Natural killer cell (primary cell): ENCODE results near the gene PARD6B. TPM values are rescaled to one million over a fixed set of nuclear protein-coding genes. Genes with fewer than 3 reads are reported as not detected.
A peak's percentile ranks its signal among the peaks of the same experiment; 100 is the strongest.

Experiments used
- ATAC-seq, 3 donors: fragments of 150-1000 bp in 2 of 3; fragments of 200-7000 bp in 1 of 3; cut with Tn5 transposase; 1 replicate in 1 of 3; 2 replicates in 2 of 3; pipeline ENCODE4 v1.10.0; 2021; ENCODE audit warnings: mild to moderate bottlenecking in 2 of 3, moderate library complexity in 2 of 3
- DNase-seq, 2 donors: peaks; one replicate each; pipeline versions ENCODE4 v3.0.0 to v3.0.0-alpha.2; 2013 to 2021; ENCODE audit warnings: mixed read lengths in 1 of 2
- H3K27ac ChIP-seq: one replicate; pipeline ENCODE4 v1.5.1; 2013; ENCODE audit warnings: mild to moderate bottlenecking, low read length
- H3K27me3 ChIP-seq: one replicate; pipeline ENCODE4 v1.6.1; 2013; ENCODE audit warnings: low read length; ENCODE audit not compliant: control insufficient read depth, insufficient read depth
- H3K36me3 ChIP-seq: one replicate; pipeline ENCODE4 v1.6.1; 2013; ENCODE audit warnings: low read length; ENCODE audit not compliant: control insufficient read depth, insufficient read depth
- H3K4me1 ChIP-seq: one replicate; pipeline ENCODE4 v1.6.1; 2013; ENCODE audit warnings: low read length; ENCODE audit not compliant: control insufficient read depth, insufficient read depth
- H3K4me3 ChIP-seq: one replicate; pipeline ENCODE4 v1.5.1; 2013; ENCODE audit warnings: low read length
- H3K9me3 ChIP-seq: one replicate; pipeline ENCODE4 v1.6.1; 2013; ENCODE audit warnings: low read length; ENCODE audit not compliant: control insufficient read depth, insufficient read depth
- H3K27ac Mint-ChIP-seq, 2 donors: one replicate each; pipeline ENCODE4 v1.8.0; 2022; ENCODE audit warnings: mild to moderate bottlenecking in 2 of 2, mixed read lengths in 2 of 2, moderate library complexity in 1 of 2
- H3K27me3 Mint-ChIP-seq, 2 donors: one replicate each; pipeline ENCODE4 v1.8.0; 2022; ENCODE audit warnings: low read depth in 2 of 2, mixed read lengths in 2 of 2
- H3K36me3 Mint-ChIP-seq: one replicate; pipeline ENCODE4 v1.8.0; 2022; ENCODE audit warnings: mixed read lengths
- H3K4me1 Mint-ChIP-seq, 2 donors: one replicate each; pipeline ENCODE4 v1.8.0; 2022; ENCODE audit warnings: mixed read lengths in 2 of 2
- H3K4me3 Mint-ChIP-seq: one replicate; pipeline ENCODE4 v1.8.0; 2022; ENCODE audit warnings: mild to moderate bottlenecking, moderate library complexity, mixed read lengths
- H3K9me3 Mint-ChIP-seq, 2 donors: one replicate each; pipeline ENCODE4 v1.8.0; 2022; ENCODE audit warnings: mixed read lengths in 2 of 2
- CTCF ChIP-seq: fragments of 200-600 bp; IDR thresholded peaks from one replicate; pipeline ENCODE4 v1.8.0; 2022; ENCODE audit warnings: antibody characterized with exemption
- WGBS: methylation state at CpG from one replicate; pipeline ENCODE4 v1.1.7; 2013; ENCODE audit warnings: missing lambda C conversion rate; ENCODE audit not compliant: insufficient coverage; 5-methylcytosine and 5-hydroxymethylcytosine counted together
- intact Hi-C: fragments of 100-400 bp; cut with micrococcal nuclease; formaldehyde crosslinking; loops from one replicate; pipeline ENCODE4 v1.14.2; 2022
- total RNA-seq, 4 donors: library from RNA; stranded (reverse); fragments of 120-200 nt in 1 of 4; gene quantifications; one replicate each; pipeline versions ENCODE4 v1.2.3 to v1.2.4, GENCODE V29; 2013 to 2022

The PARD6B gene
- total RNA-seq, 3 donors from 2014 or later (not counting 1 experiment from before 2014, with no cell fraction given): 1.5 to 5.0 (median 4.1) TPM

GRCh38 chr20:50728981-50729874 is 2.2 kb upstream of the PARD6B start:
- H3K27me3 Mint-ChIP-seq: peaks cover 0 to 6% of the 10 kb centered on the region in 2 donors
- Histone ChIP-seq H3K4me3 (no peak overlapping the region), H3K4me1 (peaks cover 14% of the 10 kb centered on the region), H3K36me3 (no peaks in the 10 kb centered on the region), H3K9me3 (no peaks in the 10 kb centered on the region), H3K27ac (no peak overlapping the region), H3K27me3 (no peaks in the 10 kb centered on the region)
- ATAC-seq (no peak), DNase-seq (peak in 1 of 2 donors; percentile 14)
- no peak for TF ChIP-seq CTCF
- H3K4me3 Mint-ChIP-seq: peak overlapping the region; percentile 35
- peaks cover 7 to 14% of the 10 kb centered on the region in 2 donors for H3K4me1 Mint-ChIP-seq
- 87% methylated on average over 7 of the region's 11 CpGs for WGBS
- no peak overlapping the region for H3K27ac Mint-ChIP-seq
- H3K36me3 Mint-ChIP-seq: no peaks in the 10 kb centered on the region
- H3K9me3 Mint-ChIP-seq: no peaks in the 10 kb centered on the region
- intact Hi-C loops: no loop called here

GRCh38 chr20:50729901-50730764 is 1.2 kb upstream of the PARD6B start:
- intact Hi-C loops: no loop called here

GRCh38 chr20:50730765-50731054 is 670 bp upstream of the PARD6B start:
- intact Hi-C loops: no loop called here
- Mint-ChIP-seq H3K27ac (peak overlapping the region; percentile 29 to 87), H3K36me3 (no peaks in the 10 kb centered on the region), H3K4me3 (peak overlapping the region; percentile 91), H3K4me1 (peaks cover 7 to 14% of the 10 kb centered on the region in 2 donors), H3K27me3 (peaks cover 0 to 6% of the 10 kb centered on the region in 2 donors), H3K9me3 (no peaks in the 10 kb centered on the region)
- WGBS: under 1% methylated on average over 35 of the region's 35 CpGs
- ATAC-seq (no peak), DNase-seq (no peak)
- Histone ChIP-seq H3K36me3 (no peaks in the 10 kb centered on the region), H3K9me3 (no peaks in the 10 kb centered on the region), H3K27me3 (no peaks in the 10 kb centered on the region), H3K4me1 (peaks cover 14% of the 10 kb centered on the region), H3K4me3 (peak overlapping the region; percentile 48), H3K27ac (no peak overlapping the region)
- no peak for TF ChIP-seq CTCF

More at GRCh38 chr20:50729901-50730764, 1.2 kb upstream of the PARD6B start:
- DNase-seq: peak in 1 of 2 donors; percentile 16
- H3K4me1 ChIP-seq: peaks cover 14% of the 10 kb centered on the region
- Mint-ChIP-seq H3K36me3 (no peaks in the 10 kb centered on the region), H3K27me3 (peaks cover 0 to 6% of the 10 kb centered on the region in 2 donors), H3K27ac (peak overlapping the region; percentile 29 to 87), H3K4me1 (peaks cover 7 to 14% of the 10 kb centered on the region in 2 donors), H3K9me3 (no peaks in the 10 kb centered on the region), H3K4me3 (peak overlapping the region; percentile 91)
- WGBS: 55% methylated on average over 20 of the region's 21 CpGs
- H3K9me3 ChIP-seq: no peaks in the 10 kb centered on the region
- no peak for TF ChIP-seq CTCF
- no peak overlapping the region for H3K27ac ChIP-seq
- no peak for ATAC-seq
- no peaks in the 10 kb centered on the region for H3K36me3 ChIP-seq
- H3K27me3 ChIP-seq: no peaks in the 10 kb centered on the region
- peak overlapping the region; percentile 48 for H3K4me3 ChIP-seq
